Esophagus muscularis mucosa (tissue), 4 donors: Measurements from ENCODE around the gene COLQ. TPM values are rescaled to one million over a fixed set of nuclear protein-coding genes. Genes with fewer than 3 reads are reported as not detected.

Experiments
- DNase-seq: peaks from one replicate; pipeline ENCODE4 v3.0.0-alpha.2; 2017; ENCODE audit errors: extremely low spot score
- H3K27ac ChIP-seq, 4 donors: fragments of 200-600 bp; sonication (generic); replicated peaks in 1 of 4; 1 replicate in 3 of 4; 2 replicates in 1 of 4; pipeline ENCODE4 v1.5.1; 2016 to 2019; ENCODE audit warnings: mild to moderate bottlenecking in 1 of 4
- H3K27me3 ChIP-seq, 4 donors: fragments of 200-600 bp; sonication (generic); one replicate each; pipeline versions ENCODE4 v1.5.1 to v1.6.0; 2016 to 2019
- H3K36me3 ChIP-seq, 4 donors: fragments of 200-600 bp; sonication (generic); one replicate each; pipeline ENCODE4 v1.5.1; 2016 to 2019
- H3K4me1 ChIP-seq, 4 donors: fragments of 200-600 bp; sonication (generic); one replicate each; pipeline ENCODE4 v1.5.1; 2016 to 2019
- H3K4me3 ChIP-seq, 4 donors: fragments of 200-600 bp; sonication (generic); 1 replicate in 2 of 4; 2 replicates in 2 of 4; pipeline ENCODE4 v1.5.1; 2016 to 2019; ENCODE audit warnings: mild to moderate bottlenecking in 4 of 4, moderate library complexity in 1 of 4
- H3K9me3 ChIP-seq, 4 donors: fragments of 200-600 bp; sonication (generic); 1 replicate in 3 of 4; 2 replicates in 1 of 4; pipeline ENCODE4 v1.5.1; 2016 to 2019
- CTCF ChIP-seq, 3 experiments: fragments of 200-600 bp in 2 of 3; fragments of 450-650 bp in 1 of 3; sonication (generic) in 2 of 3; IDR thresholded peaks; one replicate each; pipeline ENCODE4 v1.5.1; 2017 to 2019; ENCODE audit warnings: antibody characterized with exemption in 3 of 3, mild to moderate bottlenecking in 2 of 3, moderate library complexity in 1 of 3
- EP300 ChIP-seq: sonication (generic); formaldehyde crosslinking; IDR thresholded peaks from one replicate; pipeline ENCODE4 v1.6.1; 2017; ENCODE audit warnings: antibody characterized with exemption
- POLR2A ChIP-seq: fragments of 450-650 bp; IDR thresholded peaks from one replicate; pipeline ENCODE4 v1.6.1; 2017; ENCODE audit warnings: antibody characterized with exemption, moderate library complexity, mild to moderate bottlenecking, low read depth
- POLR2AphosphoS5 ChIP-seq, 2 donors: sonication (generic); formaldehyde crosslinking; IDR thresholded peaks; one replicate each; pipeline ENCODE4 v1.6.1; 2017; ENCODE audit warnings: antibody characterized with exemption in 2 of 2
- WGBS: methylation state at CpG from one replicate; pipeline ENCODE4 v1.1.5; 2018; 5-methylcytosine and 5-hydroxymethylcytosine counted together
- intact Hi-C: fragments of 100-400 bp; cut with DNase I; formaldehyde crosslinking; loops from one replicate; pipeline ENCODE4 v1.15.1; 2023
- total RNA-seq, 4 donors: library from RNA; depleted of rRNA; stranded (reverse); fragments of >200 nt; gene quantifications; one replicate each; pipeline versions ENCODE4 v1.1.0 to v1.2.1, GENCODE V29; 2016

Gene COLQ
- total RNA-seq, 4 donors from 2014 or later: 1.2 to 3.1 (median 1.8) TPM

DNA sequence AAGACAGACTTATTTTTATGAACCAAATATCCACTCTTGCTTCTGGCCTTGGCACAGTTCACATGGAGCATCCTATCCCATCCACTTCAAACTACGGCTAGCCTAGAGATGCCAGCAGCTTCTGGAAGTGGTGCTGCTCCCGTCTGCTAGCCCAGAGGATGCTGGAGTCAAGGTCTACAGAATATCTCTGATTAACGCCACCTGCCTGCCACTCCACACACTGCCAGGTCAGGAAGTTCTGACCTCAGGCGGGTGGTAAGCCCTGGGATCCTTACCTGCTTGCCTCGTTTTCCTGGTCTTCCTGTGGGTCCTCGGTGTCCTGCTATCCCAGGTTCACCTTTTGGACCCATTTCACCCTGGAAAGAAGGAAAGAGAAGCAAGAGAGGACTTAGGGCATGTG is 51.2 kb downstream of the COLQ start:
- 93% methylated on average over 6 of the region's 6 CpGs for WGBS
- H3K27me3 ChIP-seq: no peaks in the 10 kb centered on the region
- H3K4me1 ChIP-seq: no peaks in the 10 kb centered on the region
- no peak for DNase-seq
- intact Hi-C loops: no loop called here
- TF ChIP-seq POLR2A (no peak), CTCF (IDR thresholded peaks at IDR 0.05) (no peak), POLR2AphosphoS5 (IDR thresholded peaks at IDR 0.05) (no peak), EP300 (no peak)
- no peak overlapping the region for H3K4me3 ChIP-seq
- H3K27ac ChIP-seq: no peak overlapping the region
- peaks cover 0 to 2% (median 0%) of the 10 kb centered on the region in 4 donors for H3K36me3 ChIP-seq
- H3K9me3 ChIP-seq: no peaks in the 10 kb centered on the region

- WGBS: 85% methylated on average over 11 of the region's 11 CpGs
- no peak for DNase-seq
- Histone ChIP-seq H3K27ac (no peak overlapping the region), H3K36me3 (peaks cover 0 to 9% (median 3%) of the 10 kb centered on the region in 4 donors), H3K27me3 (no peaks in the 10 kb centered on the region), H3K9me3 (no peaks in the 10 kb centered on the region), H3K4me3 (no peak overlapping the region), H3K4me1 (no peaks in the 10 kb centered on the region)
- intact Hi-C loops: no loop called here
- TF ChIP-seq POLR2A: no peak
- TF ChIP-seq POLR2AphosphoS5 (IDR thresholded peaks at IDR 0.05): no peak
- no peak for TF ChIP-seq CTCF (IDR thresholded peaks at IDR 0.05)
Measured at GRCh38 chr3:15467227-15468181, 54.0 kb downstream of the COLQ start.

DNA sequence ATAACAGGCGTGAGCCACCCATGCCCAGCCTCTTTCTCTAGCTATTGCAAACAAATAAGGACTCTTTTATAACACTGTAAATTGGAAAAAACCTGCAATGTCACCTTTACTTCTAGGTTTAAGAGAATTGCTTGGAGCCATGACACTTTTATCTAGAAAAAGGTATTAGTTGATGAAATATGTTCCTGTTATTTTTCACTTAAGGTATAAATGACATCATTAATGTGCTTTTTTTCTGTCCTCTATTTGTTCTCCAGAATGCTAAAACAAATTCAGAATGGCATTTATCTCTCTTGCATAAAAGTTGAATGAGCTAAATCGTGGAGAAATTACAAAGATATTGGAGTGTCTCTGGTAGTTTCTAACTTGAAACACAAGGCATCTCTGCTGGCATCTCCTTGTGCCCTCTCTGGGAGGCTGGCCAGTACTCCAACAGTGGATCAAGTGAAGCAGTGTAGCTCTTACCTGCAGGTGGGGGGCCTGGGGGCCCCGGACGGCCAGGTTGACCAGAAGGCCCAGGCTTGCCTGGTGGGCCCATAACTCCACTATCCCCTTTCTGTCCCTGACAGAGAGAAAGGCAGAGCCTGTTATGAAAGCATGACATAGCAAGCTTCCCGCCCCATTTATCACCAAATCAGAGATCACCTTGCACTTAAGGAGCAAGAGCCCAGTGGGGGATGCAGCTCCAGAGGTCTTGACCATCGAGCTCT is 55.5 kb downstream of the COLQ start:
- Histone ChIP-seq H3K27ac (no peak overlapping the region), H3K27me3 (no peaks in the 10 kb centered on the region), H3K4me3 (no peak overlapping the region), H3K36me3 (peaks cover 0 to 9% (median 3%) of the 10 kb centered on the region in 4 donors), H3K4me1 (no peaks in the 10 kb centered on the region), H3K9me3 (no peaks in the 10 kb centered on the region)
- no peak for DNase-seq
- 82% methylated on average over 5 of the region's 6 CpGs for WGBS
- intact Hi-C loops: no loop called here
- TF ChIP-seq POLR2A (no peak), CTCF (IDR thresholded peaks at IDR 0.05) (no peak), POLR2AphosphoS5 (IDR thresholded peaks at IDR 0.05) (no peak), EP300 (no peak)

GRCh38 chr3:15462451-15462850 is 59.1 kb downstream of the COLQ start:
- WGBS: 85% methylated on average over 5 of the region's 5 CpGs
- intact Hi-C loops: no loop called here
- Histone ChIP-seq H3K4me3 (no peak overlapping the region), H3K9me3 (no peaks in the 10 kb centered on the region), H3K36me3 (peaks cover 0 to 12% (median 6%) of the 10 kb centered on the region in 4 donors), H3K27ac (no peak overlapping the region), H3K4me1 (no peaks in the 10 kb centered on the region), H3K27me3 (no peaks in the 10 kb centered on the region)
- no peak for TF ChIP-seq CTCF (IDR thresholded peaks at IDR 0.05)
- no peak for TF ChIP-seq POLR2A
- no peak for TF ChIP-seq POLR2AphosphoS5 (IDR thresholded peaks at IDR 0.05)
- no peak for TF ChIP-seq EP300
- DNase-seq: no peak
